NB4 (cell line): Measurements from ENCODE around the gene ERICH2.

Source experiments
- DNase-seq: peaks from one replicate; pipeline ENCODE4 v3.0.0; 2010; ENCODE audit warnings: low read depth
- H3K4me3 ChIP-seq: one replicate; pipeline ENCODE4 v1.5.1; 2011; ENCODE audit warnings: mild to moderate bottlenecking, low read depth, low read length, moderate library complexity
- CTCF ChIP-seq: IDR thresholded peaks from one replicate; pipeline ENCODE4 v1.5.1; 2012; ENCODE audit warnings: low read depth, low read length
- MAX ChIP-seq: IDR thresholded peaks from 2 replicates; pipeline ENCODE4 v1.6.1; 2011; ENCODE audit warnings: low read depth, low read length
- MYC ChIP-seq: IDR thresholded peaks from 2 replicates; pipeline ENCODE4 v1.6.1; 2011; ENCODE audit warnings: low read depth, low read length
- POLR2A ChIP-seq: IDR thresholded peaks from 2 replicates; pipeline ENCODE4 v1.6.1; 2011; ENCODE audit warnings: mild to moderate bottlenecking; ENCODE audit not compliant: insufficient read length; ENCODE audit errors: extremely low read depth

The ERICH2 gene

GRCh38 chr2:170817093-170818035 is 47.2 kb downstream of the ERICH2 start:
- TF ChIP-seq POLR2A, result no peak
- TF ChIP-seq CTCF, result no peak
- no peak for TF ChIP-seq MAX
- TF ChIP-seq MYC, result no peak
- H3K4me3 ChIP-seq, result no peak overlapping the region
- DNase-seq, result no peak

DNA sequence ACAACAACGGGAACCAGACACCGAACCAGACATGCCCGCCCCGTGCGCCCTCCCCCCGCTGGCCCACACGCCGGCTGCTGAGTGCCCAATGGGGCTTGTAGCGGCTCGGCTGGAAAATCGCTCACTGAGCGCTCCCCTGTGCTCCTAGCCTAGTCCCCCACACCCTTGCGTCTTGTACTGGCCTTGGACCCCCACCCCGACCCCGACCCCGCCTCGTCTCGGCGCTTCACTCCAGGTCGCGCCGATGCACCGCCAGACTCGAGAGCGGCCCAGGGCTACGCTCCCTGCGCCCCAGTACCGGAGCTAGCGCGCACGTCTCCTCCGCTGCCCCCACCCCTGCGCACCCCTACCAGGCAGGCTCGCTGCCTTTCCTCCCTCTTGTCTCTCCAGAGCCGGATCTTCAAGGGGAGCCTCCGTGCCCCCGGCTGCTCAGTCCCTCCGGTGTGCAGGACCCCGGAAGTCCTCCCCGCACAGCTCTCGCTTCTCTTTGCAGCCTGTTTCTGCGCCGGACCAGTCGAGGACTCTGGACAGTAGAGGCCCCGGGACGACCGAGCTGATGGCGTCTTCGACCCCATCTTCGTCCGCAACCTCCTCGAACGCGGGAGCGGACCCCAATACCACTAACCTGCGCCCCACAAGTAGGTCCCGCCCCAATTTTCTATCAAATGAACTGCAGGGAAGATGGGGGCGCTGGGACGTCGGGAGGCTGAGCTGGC is 48.0 kb downstream of the ERICH2 start:
- DNase-seq, result no peak
- TF ChIP-seq MAX, result no peak
- no peak for TF ChIP-seq MYC
- TF ChIP-seq CTCF, result no peak
- TF ChIP-seq POLR2A, result no peak
- H3K4me3 ChIP-seq, result no peak overlapping the region

DNA sequence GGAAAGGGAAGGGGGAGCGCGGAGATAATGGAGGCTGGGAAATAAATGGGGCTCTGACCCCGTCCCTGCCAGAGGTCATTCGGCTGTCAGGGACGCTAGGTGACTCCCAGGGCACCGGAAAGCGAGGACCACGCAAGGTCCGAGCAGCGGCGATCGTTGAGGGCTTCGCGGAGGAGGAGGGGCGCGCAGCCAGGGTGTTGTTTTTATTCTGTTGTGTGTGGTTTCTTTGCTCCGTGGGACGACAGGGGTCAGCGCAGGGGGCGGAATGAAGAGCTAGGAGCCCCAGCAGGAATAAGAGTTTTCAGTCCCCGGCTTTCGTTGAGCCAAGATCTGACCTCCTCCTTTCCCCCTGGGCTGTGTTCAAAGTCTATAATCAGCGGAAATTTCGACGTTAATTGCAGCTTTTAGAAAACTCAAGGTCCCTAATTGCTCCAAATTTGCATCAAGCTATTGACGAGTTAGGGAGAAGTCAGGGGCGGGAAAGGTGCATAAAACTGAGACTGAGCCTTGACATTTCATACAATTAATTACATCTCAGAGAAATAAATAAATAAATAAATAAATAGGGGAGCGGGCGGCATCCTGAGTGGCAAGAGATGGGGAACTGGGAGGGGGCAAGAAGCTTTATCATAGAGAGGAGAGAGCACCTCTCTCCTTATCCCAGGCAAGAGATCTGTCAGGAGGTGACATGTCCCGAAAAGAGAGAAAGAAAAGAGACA is 48.7 kb downstream of the ERICH2 start:
- TF ChIP-seq MAX (no peak), MYC (no peak), POLR2A (no peak), CTCF (no peak)
- DNase-seq, result no peak
- no peak overlapping the region for H3K4me3 ChIP-seq

DNA sequence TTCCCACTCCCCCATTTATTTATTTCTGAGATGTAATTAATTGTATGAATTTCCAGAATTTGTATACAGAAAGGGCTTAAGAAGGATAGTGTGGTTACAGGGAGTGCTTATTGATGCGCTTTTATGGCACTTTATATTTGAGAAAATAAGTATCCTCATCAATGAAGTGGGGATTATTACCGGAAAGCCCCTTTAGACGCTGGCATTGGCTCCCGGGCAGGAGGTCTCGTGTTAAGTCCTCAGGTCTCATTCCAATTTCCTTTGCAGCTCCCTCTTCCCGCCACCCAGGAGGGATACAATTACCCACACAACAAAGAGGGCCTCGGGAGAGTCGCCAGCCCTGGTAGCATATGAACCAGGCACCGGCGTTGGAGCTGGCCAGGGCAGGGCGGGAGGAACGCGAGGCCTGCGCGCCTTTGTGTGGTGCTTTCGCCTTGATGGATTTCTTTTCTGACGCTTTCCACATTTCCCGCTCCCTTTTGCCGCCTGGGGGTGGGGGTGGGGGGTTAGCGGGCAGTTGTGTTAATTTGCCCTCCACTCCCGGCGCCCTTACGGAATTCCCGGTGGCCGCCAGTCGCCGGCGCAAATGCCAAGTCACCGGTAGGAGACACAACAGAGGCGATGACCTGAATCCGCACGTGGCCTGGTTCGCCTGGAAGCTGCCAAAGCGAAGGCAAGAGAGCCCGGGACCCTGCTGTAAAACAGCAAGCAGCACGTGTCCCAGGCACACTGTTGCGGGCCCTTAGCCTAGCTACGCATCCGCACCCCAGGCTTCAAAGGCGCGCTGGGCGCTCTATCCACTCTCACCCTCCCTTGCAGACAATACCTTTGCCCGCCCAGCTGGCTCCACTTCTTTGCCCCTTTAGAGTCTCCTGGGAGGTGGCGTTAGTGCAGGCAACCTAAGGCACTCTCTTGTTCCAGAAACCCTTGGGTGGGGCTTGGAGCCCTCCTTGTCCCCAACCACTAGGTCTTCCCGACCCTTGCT is 49.8 kb downstream of the ERICH2 start:
- no peak overlapping the region for H3K4me3 ChIP-seq
- no peak for DNase-seq
- TF ChIP-seq MYC, result no peak
- TF ChIP-seq MAX, result no peak
- no peak for TF ChIP-seq CTCF
- TF ChIP-seq POLR2A, result no peak
